ENCODE measurements around the gene ZNF440.
"Not testable (repeated sequence)": the region's sequence is repeated elsewhere in the genome, so short reads cannot be mapped to it uniquely, and the experiment has no call there.

Gene ZNF440

DNA sequence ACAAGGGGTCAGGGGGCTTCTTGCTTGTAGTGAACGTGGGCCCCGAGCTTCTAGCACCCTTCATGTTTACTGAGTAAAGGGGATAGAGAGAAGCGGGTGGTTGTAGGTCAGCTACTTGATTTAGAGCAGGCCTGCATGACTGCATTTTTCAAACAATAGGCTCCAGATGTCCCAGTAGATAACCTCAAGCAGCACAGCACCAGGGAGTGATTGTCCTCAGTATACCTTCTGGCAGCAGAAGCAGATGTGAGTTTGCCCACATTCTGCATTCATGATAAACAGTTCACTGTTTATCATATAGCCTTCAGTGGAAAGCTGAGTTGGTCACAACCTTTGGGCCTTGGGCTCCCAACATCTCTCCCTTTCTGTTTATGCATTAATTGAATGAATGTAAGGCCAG, 39.3 kb downstream of the ZNF440 start:
- ChIA-PET CTCF (no interaction called here), POLR2A (ENCODE audit: low non-redundant PET) (no interaction called here)
- TF ChIP-seq, protein P1, sequence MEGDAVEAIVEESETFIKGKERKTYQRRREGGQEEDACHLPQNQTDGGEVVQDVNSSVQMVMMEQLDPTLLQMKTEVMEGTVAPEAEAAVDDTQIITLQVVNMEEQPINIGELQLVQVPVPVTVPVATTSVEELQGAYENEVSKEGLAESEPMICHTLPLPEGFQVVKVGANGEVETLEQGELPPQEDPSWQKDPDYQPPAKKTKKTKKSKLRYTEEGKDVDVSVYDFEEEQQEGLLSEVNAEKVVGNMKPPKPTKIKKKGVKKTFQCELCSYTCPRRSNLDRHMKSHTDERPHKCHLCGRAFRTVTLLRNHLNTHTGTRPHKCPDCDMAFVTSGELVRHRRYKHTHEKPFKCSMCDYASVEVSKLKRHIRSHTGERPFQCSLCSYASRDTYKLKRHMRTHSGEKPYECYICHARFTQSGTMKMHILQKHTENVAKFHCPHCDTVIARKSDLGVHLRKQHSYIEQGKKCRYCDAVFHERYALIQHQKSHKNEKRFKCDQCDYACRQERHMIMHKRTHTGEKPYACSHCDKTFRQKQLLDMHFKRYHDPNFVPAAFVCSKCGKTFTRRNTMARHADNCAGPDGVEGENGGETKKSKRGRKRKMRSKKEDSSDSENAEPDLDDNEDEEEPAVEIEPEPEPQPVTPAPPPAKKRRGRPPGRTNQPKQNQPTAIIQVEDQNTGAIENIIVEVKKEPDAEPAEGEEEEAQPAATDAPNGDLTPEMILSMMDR (conservative IDR thresholded peaks at IDR 0.05; ENCODE audit: low read depth): no peak
- DNase-seq (ENCODE audit: low spot score): no peak
- no peak overlapping the region for H3K27ac ChIP-seq

- TF ChIP-seq, protein P1 (conservative IDR thresholded peaks at IDR 0.05; ENCODE audit: low read depth): no peak
- no peak for DNase-seq (ENCODE audit: low spot score)
- POLR2A ChIA-PET (ENCODE audit: low non-redundant PET): no interaction called here
- H3K27ac ChIP-seq: no peak overlapping the region
- CTCF ChIA-PET: interaction anchor here (1.1 kb wide), 1 partner anchor 59 kb away, joined by 5 read pairs; the partner anchor contains the start of gene ZNF491
Measured at GRCh38 chr19:11856596-11857250, 42.6 kb downstream of the ZNF440 start.

DNA sequence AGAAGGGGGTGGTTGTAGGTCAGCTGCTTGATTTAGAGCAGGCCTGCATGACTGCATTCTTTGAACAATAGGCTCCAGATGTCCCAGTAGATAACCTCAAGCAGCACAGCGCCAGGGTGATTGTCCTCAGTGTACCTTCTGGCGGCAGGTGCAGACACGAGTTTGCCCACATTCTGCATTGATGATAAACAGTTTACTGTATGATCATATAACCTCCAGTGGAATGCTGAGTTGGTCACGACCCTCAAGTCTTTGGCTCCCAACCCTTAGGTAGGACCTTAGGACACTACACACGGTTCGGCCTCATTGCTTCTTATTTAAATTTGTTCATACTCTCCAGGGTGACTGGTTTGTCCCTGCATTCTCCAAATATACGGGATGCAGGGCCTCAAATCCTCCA, 46.6 kb downstream of the ZNF440 start:
- POLR2A ChIA-PET (ENCODE audit: low non-redundant PET): no interaction called here
- CTCF ChIA-PET: no interaction called here
- DNase-seq (ENCODE audit: low spot score): no peak
- TF ChIP-seq, protein P1 (conservative IDR thresholded peaks at IDR 0.05; ENCODE audit: low read depth): no peak
- no peak overlapping the region for H3K27ac ChIP-seq

DNA sequence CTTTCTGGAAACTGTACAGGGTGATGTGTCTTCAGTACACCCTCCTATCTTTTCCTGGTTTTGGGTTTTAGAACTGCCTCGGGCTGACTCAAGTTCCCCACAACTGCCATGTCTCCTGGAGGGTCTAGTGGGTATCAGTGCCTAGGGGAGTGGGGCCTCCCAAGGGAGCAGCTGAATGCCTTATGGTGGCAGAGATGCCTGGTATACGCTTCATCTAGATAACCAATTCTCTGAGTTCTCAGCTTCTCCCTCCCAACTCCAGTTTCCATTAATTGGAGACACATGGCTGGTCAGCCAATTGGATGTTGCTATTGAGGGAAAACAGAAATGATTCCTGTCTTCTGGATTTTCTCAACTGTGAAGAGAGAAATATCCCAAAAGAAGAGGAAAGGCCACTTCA, 47.2 kb downstream of the ZNF440 start:
- H3K27ac ChIP-seq: no peak overlapping the region
- no peak for DNase-seq (ENCODE audit: low spot score)
- ChIA-PET POLR2A (ENCODE audit: low non-redundant PET) (no interaction called here), CTCF (no interaction called here)
- TF ChIP-seq, protein P1 (conservative IDR thresholded peaks at IDR 0.05; ENCODE audit: low read depth): no peak

- DNase-seq (ENCODE audit: low spot score); POLR2A ChIA-PET (ENCODE audit: low non-redundant PET); CTCF ChIA-PET; H3K27ac ChIP-seq: not testable (repeated sequence)
Measured at GRCh38 chr19:11867766-11868165, 53.7 kb downstream of the ZNF440 start.

GRCh38 chr19:11868188-11868587, 54.1 kb downstream of the ZNF440 start:
- H3K27ac ChIP-seq: no peak overlapping the region
- DNase-seq (ENCODE audit: low spot score): no peak
- POLR2A ChIA-PET (ENCODE audit: low non-redundant PET): no interaction called here
- CTCF ChIA-PET: no interaction called here
- TF ChIP-seq, protein P1 (conservative IDR thresholded peaks at IDR 0.05; ENCODE audit: low read depth): no peak

GRCh38 chr19:11872624-11873023, 58.6 kb downstream of the ZNF440 start:
- POLR2A ChIA-PET (ENCODE audit: low non-redundant PET): no interaction called here
- CTCF ChIA-PET: interaction anchor here (0.6 to 0.7 kb wide), 2 partner anchors 88 to 154 kb away, joined by 3 read pairs; no protein-coding TSS in a partner anchor
- no peak for DNase-seq (ENCODE audit: low spot score)
- TF ChIP-seq, protein P1 (conservative IDR thresholded peaks at IDR 0.05; ENCODE audit: low read depth): no peak
- no peak overlapping the region for H3K27ac ChIP-seq
